ENCODE measurements around the gene PER2. TPM values are rescaled to one million over a fixed set of nuclear protein-coding genes. Genes with fewer than 3 reads are reported as not detected.

The PER2 gene
- total RNA-seq, 4 donors from 2014 or later = 8.2 to 18.6 (median 9.8) TPM

GRCh38 chr2:238294393-238295143 lies 6.2 kb upstream of the PER2 start:
- Histone ChIP-seq H3K36me3 (no peaks in the 10 kb centered on the region), H3K4me3 (no peak overlapping the region), H3K4me1 (peaks cover 0 to 16% (median 1%) of the 10 kb centered on the region in 4 donors), H3K9me3 (no peaks in the 10 kb centered on the region), H3K27me3 (no peaks in the 10 kb centered on the region), H3K27ac (no peak overlapping the region)
- DNase-seq (ENCODE audit: low spot score in 2 of 2) = no peak
- TF ChIP-seq CTCF (IDR thresholded peaks at IDR 0.05) = no peak
- TF ChIP-seq POLR2A (IDR thresholded peaks at IDR 0.05) = no peak
- no peak for TF ChIP-seq EP300 (IDR thresholded peaks at IDR 0.05)
- WGBS, 2 donors = 85 to 88% methylated on average over 16 to 17 of the region's 17 CpGs

- Histone ChIP-seq H3K9me3 (no peaks in the 10 kb centered on the region), H3K4me3 (no peak overlapping the region), H3K4me1 (peaks cover 0 to 19% (median 3%) of the 10 kb centered on the region in 4 donors), H3K27ac (no peak overlapping the region), H3K36me3 (no peaks in the 10 kb centered on the region), H3K27me3 (no peaks in the 10 kb centered on the region)
- no peak for DNase-seq (ENCODE audit: low spot score in 2 of 2)
- WGBS, 2 donors = 78 to 90% methylated on average over 8 to 9 of the region's 9 CpGs
- TF ChIP-seq POLR2A (IDR thresholded peaks at IDR 0.05) = no peak
- no peak for TF ChIP-seq CTCF (IDR thresholded peaks at IDR 0.05)
- no peak for TF ChIP-seq EP300 (IDR thresholded peaks at IDR 0.05)
These were observed 5.6 kb upstream of the PER2 start for GRCh38 chr2:238294046-238294392.

GRCh38 chr2:238291550-238292281 lies 3.3 kb upstream of the PER2 start:
- no peak for DNase-seq (ENCODE audit: low spot score in 2 of 2)
- Histone ChIP-seq H3K4me1 (peaks cover 0 to 32% (median 15%) of the 10 kb centered on the region in 4 donors), H3K36me3 (no peaks in the 10 kb centered on the region), H3K4me3 (no peak overlapping the region), H3K27ac (peak overlapping the region in 1 of 4 donors; percentile 97), H3K27me3 (no peaks in the 10 kb centered on the region), H3K9me3 (no peaks in the 10 kb centered on the region)
- WGBS, 2 donors = 87 to 97% methylated on average over 4 to 8 of the region's 8 CpGs
- TF ChIP-seq EP300 (IDR thresholded peaks at IDR 0.05) (no peak), CTCF (IDR thresholded peaks at IDR 0.05) (no peak)

GRCh38 chr2:238290715-238291549 lies 2.5 kb upstream of the PER2 start:
- WGBS, 2 donors = 95 to 96% methylated on average over 5 of the region's 5 CpGs
- DNase-seq (ENCODE audit: low spot score in 2 of 2) = no peak
- Histone ChIP-seq H3K27me3 (no peaks in the 10 kb centered on the region), H3K4me3 (no peak overlapping the region), H3K36me3 (no peaks in the 10 kb centered on the region), H3K9me3 (no peaks in the 10 kb centered on the region), H3K27ac (peak overlapping the region in 3 of 4 donors; percentile 10 to 97 (median 62)), H3K4me1 (peaks cover 0 to 40% (median 19%) of the 10 kb centered on the region in 4 donors)
- TF ChIP-seq CTCF (IDR thresholded peaks at IDR 0.05) (no peak), POLR2A (IDR thresholded peaks at IDR 0.05) (no peak), EP300 (IDR thresholded peaks at IDR 0.05) (no peak)
